Activated CD4-positive, CD25-positive, alpha-beta regulatory T cell treated with anti-CD3 and anti-CD28 coated beads, Interleukin-2, amount 50 U/mL, for 16 hours (primary cell): ENCODE data around the gene CEP162.
"Not testable (repeated sequence)": the region's sequence is repeated elsewhere in the genome, so short reads cannot be mapped to it uniquely, and the experiment has no call there.

Source experiments
- DNase-seq: peaks from one replicate; pipeline ENCODE4 v3.0.0-alpha.2; 2020; ENCODE audit warnings: low read depth, low spot score

CEP162 gene

DNA sequence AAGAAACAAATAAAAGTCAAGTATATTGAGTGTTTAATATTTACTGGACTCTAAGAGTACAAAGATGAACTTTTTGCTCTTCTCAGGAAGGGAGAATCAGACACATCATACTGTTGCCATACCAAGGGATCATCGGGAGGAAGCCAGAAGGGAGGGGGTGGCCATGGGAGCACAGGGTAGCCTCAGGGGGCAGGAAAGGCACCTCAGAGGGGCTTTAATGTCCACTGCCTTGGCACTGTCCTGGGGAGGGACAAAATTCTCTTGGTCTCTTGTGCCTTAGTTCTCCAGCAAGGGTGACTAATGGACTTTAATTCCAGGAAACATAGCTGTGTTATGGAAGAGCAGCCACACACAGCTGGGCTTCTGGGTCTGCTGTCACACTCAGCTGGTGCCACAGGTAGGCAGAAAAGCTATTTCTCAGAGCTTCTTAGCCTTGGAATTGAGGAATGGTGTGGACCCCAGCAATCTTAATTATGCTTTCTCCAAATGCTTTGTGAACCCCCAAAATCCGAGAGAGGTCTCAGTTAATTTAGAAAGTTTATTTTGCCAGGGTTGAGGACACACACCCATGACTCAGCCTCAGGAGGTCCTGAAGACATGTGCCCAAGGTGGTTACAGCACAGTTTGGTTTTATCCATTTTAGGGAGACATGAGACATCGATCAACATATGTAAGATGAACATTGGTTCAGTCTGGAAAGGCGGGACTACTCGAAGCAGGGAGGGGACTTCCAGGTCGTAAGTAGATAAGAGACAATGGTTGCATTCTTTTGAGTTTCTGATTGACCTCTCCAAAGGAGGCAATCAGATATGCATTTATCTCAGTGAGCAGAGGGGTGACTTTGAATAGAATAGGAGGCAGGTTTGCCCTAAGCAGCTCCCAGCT, 140.7 kb downstream of the CEP162 start:
- DNase-seq, result no peak

DNA sequence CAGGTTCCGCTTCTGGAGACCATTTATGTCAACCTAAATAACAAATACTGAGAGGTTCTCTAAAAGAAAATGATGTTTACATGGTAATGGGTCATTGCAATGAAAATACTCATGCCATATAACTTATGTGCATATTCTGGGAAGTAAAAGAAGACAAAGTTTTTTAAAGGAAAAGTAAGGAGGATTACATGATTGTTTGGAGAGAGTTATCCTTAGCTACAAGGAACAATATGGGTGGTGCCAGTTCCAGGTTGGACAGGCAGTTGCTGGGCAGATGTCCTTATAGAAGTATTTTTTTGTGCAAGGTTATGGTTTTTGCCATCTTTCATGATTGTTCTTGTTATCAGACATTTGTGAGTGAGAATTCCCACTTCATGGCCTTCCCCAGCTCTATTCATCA, 141.4 kb downstream of the CEP162 start:
- DNase-seq, result no peak

DNA sequence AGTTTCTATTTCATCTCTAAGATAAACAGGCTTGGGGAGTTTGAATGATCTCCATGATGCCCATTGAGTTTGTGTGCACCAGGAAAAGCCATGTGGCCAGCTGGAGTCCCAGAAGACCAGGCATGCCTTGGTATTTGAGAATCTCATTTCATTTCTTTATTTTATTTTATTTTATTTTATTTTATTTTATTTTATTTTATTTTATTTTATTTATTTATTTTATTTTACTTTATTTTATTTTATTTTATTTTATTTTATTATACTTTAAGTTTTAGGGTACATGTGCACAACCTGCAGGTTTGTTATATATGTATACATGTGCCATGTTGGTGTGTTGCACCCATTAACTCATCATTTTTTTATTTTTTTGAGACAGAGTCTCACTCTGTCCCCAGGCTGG, 142.7 kb downstream of the CEP162 start:
- not testable (repeated sequence) for DNase-seq

DNA sequence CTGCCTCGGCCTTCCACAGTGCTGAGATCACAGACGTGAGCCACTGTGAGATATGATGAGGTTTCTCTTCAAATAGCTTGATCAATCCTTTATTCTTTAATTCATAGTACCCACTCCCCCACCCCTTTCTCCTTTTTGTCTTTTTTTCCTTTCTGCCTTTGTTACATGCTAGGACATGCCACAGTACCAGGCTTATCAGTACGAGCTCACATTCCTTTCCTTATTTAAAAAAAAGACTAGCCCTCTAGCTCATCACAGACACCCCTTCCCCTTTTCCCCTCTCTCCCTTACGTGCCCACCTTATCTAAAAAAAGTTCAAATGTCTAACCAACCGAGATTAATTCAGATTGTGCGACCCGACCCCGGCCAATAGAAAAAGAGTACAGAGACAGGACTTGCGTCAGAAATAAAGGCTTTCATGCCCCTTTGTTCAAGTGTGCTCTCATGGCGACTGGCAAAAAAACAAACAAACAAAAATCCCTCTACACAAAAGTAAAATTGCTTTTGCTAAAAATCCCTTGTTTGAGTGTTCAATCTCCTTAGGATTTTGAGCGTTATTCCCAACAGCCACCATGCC, 144.7 kb downstream of the CEP162 start:
- DNase-seq, result no peak

DNA sequence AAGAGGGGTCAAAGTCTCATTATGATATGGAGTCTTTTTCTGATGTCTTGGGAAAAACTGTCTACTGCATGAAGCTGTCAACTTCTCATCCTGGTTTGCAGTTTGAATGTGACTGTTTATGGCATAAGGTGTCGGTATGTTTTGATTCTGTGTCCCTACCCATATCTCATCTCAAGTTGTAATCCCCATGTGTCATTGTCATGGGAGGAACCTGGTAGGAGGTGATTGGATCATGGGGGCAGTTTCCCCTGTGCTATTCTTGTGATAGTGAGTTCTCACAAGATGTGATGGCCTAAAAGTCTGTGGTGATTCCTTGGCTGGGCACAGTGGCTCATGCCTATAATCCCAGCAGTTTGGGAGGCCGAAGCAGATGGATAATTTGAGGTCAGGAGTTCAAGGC, 146.2 kb downstream of the CEP162 start:
- DNase-seq, result no peak

DNA sequence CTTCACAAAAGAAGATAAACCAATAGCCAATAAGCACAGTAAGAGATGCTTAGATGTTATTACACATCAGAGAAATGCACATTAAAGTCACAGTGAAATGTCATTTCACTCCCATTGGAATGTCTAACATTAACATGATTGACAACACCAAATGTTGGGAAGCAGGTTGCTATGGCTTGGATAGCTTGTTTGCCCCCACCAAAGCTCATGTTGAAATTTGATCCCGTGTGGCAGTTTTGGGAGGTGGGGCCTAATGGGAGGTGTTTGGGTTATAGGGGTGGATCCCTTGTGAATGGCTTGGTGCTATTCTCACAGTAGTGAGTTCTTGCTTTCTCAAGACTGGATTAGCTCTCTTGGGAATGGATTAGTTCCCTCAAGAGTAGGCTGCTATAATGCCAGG, 149.1 kb downstream of the CEP162 start:
- DNase-seq, result no peak

DNA sequence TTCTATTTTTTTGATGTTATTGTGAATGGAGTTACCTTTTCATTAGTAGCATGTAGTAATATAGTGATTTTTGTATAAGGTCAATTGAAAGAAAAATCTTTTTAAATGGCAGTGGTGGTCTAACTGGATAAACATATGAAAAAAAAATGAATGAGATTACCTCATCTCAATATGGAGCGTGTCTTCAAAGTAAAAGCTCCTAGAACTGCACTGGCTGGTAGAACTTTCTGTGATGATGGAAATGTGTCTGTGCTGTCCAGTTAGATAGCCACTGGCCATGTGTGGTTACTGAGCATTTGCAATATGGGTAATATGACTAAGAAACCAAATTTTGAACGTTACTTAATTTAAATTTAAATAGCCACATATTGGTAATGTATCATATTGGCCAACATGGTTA, 149.8 kb downstream of the CEP162 start:
- no peak for DNase-seq

DNA sequence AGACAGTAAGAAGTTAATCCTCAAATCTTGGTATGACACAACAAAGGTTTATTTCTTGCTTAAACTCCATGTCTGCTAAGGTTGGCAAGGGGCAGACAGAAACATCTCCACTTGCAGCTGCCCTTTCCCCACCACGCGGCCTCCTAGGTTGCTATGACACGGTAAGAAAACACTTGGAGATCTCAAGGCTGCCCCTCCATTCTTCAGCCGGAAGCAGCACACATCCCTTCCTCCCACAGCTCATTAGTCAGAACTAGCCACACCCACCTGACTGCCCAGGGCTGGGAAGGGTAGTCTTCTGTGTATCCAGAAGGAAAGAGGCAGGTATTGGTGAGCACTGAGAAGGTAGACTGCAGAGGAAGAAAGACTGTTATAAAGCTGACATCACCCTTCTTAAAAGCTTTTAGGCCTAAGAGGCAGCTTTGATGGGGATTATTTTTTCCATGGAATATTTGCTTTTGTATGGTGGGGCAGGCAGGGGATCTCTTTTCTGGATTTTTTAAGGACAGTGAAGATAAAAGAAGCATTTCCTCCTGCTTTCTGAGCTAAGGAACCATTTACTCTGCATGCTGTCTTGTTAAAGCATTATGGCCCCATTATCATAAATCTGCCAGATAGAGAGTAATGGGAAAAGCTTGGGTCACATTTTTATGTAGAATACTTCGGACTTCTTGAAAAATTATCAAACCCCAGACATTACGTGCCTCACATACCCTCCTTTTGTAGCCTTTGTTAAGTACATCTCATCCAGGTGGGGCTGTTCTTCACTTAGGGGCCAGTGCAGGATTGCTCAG, 152.3 kb downstream of the CEP162 start:
- no peak for DNase-seq
